ENCODE results near the gene GCNT3. TPM values are rescaled to one million over a fixed set of nuclear protein-coding genes. Genes with fewer than 3 reads are reported as not detected.
A peak's percentile ranks its signal among the peaks of the same experiment; 100 is the strongest.

GCNT3 gene
- total RNA-seq, 1 donor from 2014 or later: 0.70 TPM

DNA sequence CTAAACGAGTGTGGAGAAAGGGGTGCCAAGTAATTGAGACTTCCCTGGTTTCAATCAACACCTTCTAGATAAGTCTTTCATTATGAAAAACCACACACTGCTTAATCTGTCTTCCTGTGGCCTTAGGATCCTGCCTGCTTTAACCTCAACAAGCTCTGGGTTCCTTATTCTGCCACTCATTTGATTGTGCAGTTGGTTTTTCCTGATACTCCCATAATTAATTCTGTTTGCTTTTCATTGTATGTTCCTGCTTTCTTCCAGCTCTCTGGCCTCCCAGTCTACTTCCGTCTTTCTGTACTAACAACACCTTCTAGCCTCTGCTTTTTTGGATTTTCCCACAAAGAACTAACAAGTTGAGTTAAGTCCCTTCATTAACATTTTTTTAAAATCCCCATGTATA is 20.2 kb upstream of the GCNT3 start:
- TF ChIP-seq, protein P1, sequence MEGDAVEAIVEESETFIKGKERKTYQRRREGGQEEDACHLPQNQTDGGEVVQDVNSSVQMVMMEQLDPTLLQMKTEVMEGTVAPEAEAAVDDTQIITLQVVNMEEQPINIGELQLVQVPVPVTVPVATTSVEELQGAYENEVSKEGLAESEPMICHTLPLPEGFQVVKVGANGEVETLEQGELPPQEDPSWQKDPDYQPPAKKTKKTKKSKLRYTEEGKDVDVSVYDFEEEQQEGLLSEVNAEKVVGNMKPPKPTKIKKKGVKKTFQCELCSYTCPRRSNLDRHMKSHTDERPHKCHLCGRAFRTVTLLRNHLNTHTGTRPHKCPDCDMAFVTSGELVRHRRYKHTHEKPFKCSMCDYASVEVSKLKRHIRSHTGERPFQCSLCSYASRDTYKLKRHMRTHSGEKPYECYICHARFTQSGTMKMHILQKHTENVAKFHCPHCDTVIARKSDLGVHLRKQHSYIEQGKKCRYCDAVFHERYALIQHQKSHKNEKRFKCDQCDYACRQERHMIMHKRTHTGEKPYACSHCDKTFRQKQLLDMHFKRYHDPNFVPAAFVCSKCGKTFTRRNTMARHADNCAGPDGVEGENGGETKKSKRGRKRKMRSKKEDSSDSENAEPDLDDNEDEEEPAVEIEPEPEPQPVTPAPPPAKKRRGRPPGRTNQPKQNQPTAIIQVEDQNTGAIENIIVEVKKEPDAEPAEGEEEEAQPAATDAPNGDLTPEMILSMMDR (IDR thresholded peaks at IDR 0.05): no peak
- DNase-seq (ENCODE audit: low spot score): no peak
- H3K4me3 Mint-ChIP-seq (ENCODE audit: unreplicated experiment): no peak overlapping the region
- no peaks in the 10 kb centered on the region for H3K9me3 Mint-ChIP-seq (ENCODE audit: low read depth)
- H3K27me3 Mint-ChIP-seq (ENCODE audit: low read depth): no peaks in the 10 kb centered on the region
- H3K27ac Mint-ChIP-seq (ENCODE audit: unreplicated experiment): no peak overlapping the region
- peaks cover 10% of the 10 kb centered on the region for H3K4me1 Mint-ChIP-seq (ENCODE audit: low read depth)
- H3K36me3 Mint-ChIP-seq (ENCODE audit: low read depth): no peaks in the 10 kb centered on the region

DNA sequence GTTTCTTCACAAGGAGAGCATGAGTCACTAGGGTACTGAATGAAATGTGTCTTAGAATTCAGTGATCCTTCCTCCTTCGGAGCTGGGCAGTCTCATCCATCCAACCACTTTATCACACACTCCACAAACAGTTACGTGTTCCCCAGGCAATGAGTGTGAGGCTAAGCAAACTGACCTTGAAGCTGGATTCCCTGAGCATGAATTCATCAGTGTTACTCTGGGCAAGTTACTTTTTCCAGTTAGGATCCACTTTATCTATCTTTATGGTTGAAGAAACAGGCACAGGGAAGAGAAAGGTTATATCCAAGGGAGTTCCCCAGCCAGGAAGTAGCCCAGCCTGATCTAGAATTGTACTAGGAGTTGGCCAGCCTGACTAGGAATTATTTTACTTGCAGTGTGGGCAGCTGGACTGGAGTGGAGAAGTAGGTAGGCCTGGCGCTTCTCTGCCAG is 17.1 kb upstream of the GCNT3 start:
- TF ChIP-seq, protein P1 (IDR thresholded peaks at IDR 0.05): no peak
- no peaks in the 10 kb centered on the region for H3K36me3 Mint-ChIP-seq (ENCODE audit: low read depth)
- H3K4me3 Mint-ChIP-seq (ENCODE audit: unreplicated experiment): no peak overlapping the region
- peaks cover 10% of the 10 kb centered on the region for H3K4me1 Mint-ChIP-seq (ENCODE audit: low read depth)
- no peak for DNase-seq (ENCODE audit: low spot score)
- H3K27ac Mint-ChIP-seq (ENCODE audit: unreplicated experiment): peak overlapping the region; percentile 52
- H3K9me3 Mint-ChIP-seq (ENCODE audit: low read depth): no peaks in the 10 kb centered on the region
- peaks cover 13% of the 10 kb centered on the region for H3K27me3 Mint-ChIP-seq (ENCODE audit: low read depth)

DNA sequence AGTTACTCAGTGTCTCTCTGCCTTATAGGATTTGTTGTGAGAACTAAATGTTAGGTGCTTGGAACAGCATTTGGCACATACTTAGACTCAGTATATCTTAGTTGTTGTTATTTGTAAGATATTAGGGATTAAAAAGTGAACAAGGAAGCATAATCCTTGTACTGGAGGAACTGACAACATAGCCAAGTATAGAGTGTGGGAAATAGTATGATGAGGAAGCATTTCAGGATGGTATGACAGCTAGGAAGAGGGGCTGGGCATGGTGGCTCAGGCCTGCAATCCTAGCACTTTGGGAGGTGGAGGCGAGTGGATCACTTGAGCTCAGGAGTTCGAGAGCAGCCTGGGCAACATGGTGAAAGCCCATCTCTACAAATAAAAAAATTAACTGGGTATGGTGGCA is 16.6 kb upstream of the GCNT3 start:
- Mint-ChIP-seq H3K27ac (ENCODE audit: unreplicated experiment) (no peak overlapping the region), H3K4me3 (ENCODE audit: unreplicated experiment) (no peak overlapping the region), H3K36me3 (ENCODE audit: low read depth) (no peaks in the 10 kb centered on the region), H3K4me1 (ENCODE audit: low read depth) (peaks cover 10% of the 10 kb centered on the region), H3K9me3 (ENCODE audit: low read depth) (peaks cover 1% of the 10 kb centered on the region), H3K27me3 (ENCODE audit: low read depth) (peaks cover 13% of the 10 kb centered on the region)
- DNase-seq (ENCODE audit: low spot score): no peak
- TF ChIP-seq, protein P1 (IDR thresholded peaks at IDR 0.05): no peak

DNA sequence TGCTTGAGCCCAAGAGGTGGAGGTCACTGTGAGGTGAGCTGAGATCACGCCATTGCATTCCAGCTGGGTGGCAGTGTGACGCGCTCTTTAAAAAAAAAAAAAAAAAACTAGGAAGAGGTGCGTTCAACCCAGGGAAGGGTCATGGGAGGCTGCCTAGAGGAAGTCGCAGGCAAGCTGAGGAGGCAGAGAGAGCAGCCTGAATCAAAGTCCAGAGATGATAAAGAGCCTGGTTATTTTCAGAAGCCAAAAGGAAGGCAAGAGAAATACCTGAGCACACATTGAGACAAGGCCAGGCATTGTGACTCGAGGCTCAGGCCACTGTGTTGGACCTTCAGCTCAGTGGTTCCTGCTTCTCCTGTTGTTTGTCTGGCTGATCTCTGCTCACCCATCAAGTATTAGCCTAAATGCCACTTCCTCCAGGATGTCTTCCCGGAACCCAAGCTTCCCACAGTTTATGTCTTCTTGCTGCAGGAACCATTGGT is 16.1 kb upstream of the GCNT3 start:
- peaks cover 3% of the 10 kb centered on the region for H3K9me3 Mint-ChIP-seq (ENCODE audit: low read depth)
- no peaks in the 10 kb centered on the region for H3K36me3 Mint-ChIP-seq (ENCODE audit: low read depth)
- DNase-seq (ENCODE audit: low spot score): no peak
- H3K4me1 Mint-ChIP-seq (ENCODE audit: low read depth): peaks cover 10% of the 10 kb centered on the region
- TF ChIP-seq, protein P1 (IDR thresholded peaks at IDR 0.05): no peak
- no peak overlapping the region for H3K27ac Mint-ChIP-seq (ENCODE audit: unreplicated experiment)
- H3K27me3 Mint-ChIP-seq (ENCODE audit: low read depth): peaks cover 13% of the 10 kb centered on the region
- no peak overlapping the region for H3K4me3 Mint-ChIP-seq (ENCODE audit: unreplicated experiment)

DNA sequence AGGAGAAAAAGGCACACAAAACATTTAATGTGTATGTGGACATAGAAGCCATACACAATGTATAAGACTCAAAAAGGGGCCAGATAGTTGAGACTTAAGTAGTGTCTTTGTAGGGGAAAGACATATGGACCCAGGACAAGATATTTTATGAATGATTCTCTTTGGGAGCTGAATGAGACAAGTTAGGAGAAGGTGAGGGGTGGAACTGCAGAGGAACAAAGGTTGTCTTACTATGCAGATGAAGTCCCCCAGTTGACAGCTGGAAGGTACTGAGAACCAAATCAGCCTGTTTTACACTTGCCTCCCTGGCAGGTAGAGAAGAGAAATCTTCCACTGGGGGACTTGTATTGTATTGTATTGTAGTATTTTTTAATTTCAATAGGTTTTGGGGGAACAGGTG is 14.9 kb upstream of the GCNT3 start:
- Mint-ChIP-seq H3K27ac (ENCODE audit: unreplicated experiment) (no peak overlapping the region), H3K4me3 (ENCODE audit: unreplicated experiment) (no peak overlapping the region), H3K36me3 (ENCODE audit: low read depth) (no peaks in the 10 kb centered on the region), H3K27me3 (ENCODE audit: low read depth) (peaks cover 13% of the 10 kb centered on the region), H3K4me1 (ENCODE audit: low read depth) (peaks cover 10% of the 10 kb centered on the region), H3K9me3 (ENCODE audit: low read depth) (peaks cover 9% of the 10 kb centered on the region)
- TF ChIP-seq, protein P1 (IDR thresholded peaks at IDR 0.05): no peak
- no peak for DNase-seq (ENCODE audit: low spot score)
